ENCODE measurements around the gene ATP10A.

Gene ATP10A

GRCh38 chr15:25727116-25727515, 136.0 kb downstream of the ATP10A start:
- Histone ChIP-seq H3K36me3 (ENCODE audit: control insufficient read depth in 1 of 2, insufficient read depth in 2 of 2, low read length in 2 of 2) (peaks cover 0 to 2% of the 10 kb centered on the region in 2 donors), H3K4me3 (ENCODE audit: low read depth in 1 of 2, low read length in 2 of 2) (no peak overlapping the region), H3K4me1 (ENCODE audit: control insufficient read depth in 1 of 2, insufficient read depth in 2 of 2, low read length in 2 of 2) (no peaks in the 10 kb centered on the region), H3K27me3 (ENCODE audit: control insufficient read depth in 1 of 2, insufficient read depth in 2 of 2, low read length in 2 of 2) (no peaks in the 10 kb centered on the region), H3K9ac (ENCODE audit: low read depth in 1 of 2, low read length in 2 of 2) (no peak overlapping the region), H3K27ac (ENCODE audit: low read depth, low read length) (no peak overlapping the region), H3K9me3 (ENCODE audit: control insufficient read depth in 1 of 2, low read length in 2 of 2) (peaks cover 7 to 12% of the 10 kb centered on the region in 2 donors)

GRCh38 chr15:25725758-25726157, 137.4 kb downstream of the ATP10A start:
- H3K27me3 ChIP-seq (ENCODE audit: control insufficient read depth in 1 of 2, insufficient read depth in 2 of 2, low read length in 2 of 2), result no peaks in the 10 kb centered on the region
- peaks cover 0 to 2% of the 10 kb centered on the region in 2 donors for H3K36me3 ChIP-seq (ENCODE audit: control insufficient read depth in 1 of 2, insufficient read depth in 2 of 2, low read length in 2 of 2)
- no peak overlapping the region for H3K4me3 ChIP-seq (ENCODE audit: low read depth in 1 of 2, low read length in 2 of 2)
- peaks cover 4 to 19% of the 10 kb centered on the region in 2 donors for H3K9me3 ChIP-seq (ENCODE audit: control insufficient read depth in 1 of 2, low read length in 2 of 2)
- H3K4me1 ChIP-seq (ENCODE audit: control insufficient read depth in 1 of 2, insufficient read depth in 2 of 2, low read length in 2 of 2), result no peaks in the 10 kb centered on the region
- no peak overlapping the region for H3K9ac ChIP-seq (ENCODE audit: low read depth in 1 of 2, low read length in 2 of 2)
- H3K27ac ChIP-seq (ENCODE audit: low read depth, low read length), result no peak overlapping the region

DNA sequence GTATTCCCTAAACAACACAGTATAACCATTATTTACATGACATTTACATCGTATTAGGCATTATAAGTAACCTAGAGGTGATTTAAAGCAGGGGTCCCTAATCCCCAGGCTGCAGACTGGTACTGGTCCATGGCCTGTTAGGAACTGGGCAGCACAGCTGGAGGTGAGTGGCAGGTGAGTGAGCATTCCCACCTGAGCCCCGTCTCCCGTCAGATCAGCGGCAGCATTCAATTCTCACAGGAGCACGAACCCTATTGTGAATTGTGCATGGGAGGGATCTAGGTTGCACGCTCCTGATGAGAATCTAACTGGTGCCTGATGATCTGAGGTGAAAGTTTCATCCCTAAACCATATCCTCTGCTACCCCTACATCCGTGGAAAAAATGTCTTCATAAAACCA, 138.2 kb downstream of the ATP10A start:
- Histone ChIP-seq H3K9me3 (ENCODE audit: control insufficient read depth in 1 of 2, low read length in 2 of 2) (peaks cover 3 to 19% of the 10 kb centered on the region in 2 donors), H3K9ac (ENCODE audit: low read depth in 1 of 2, low read length in 2 of 2) (no peak overlapping the region), H3K27me3 (ENCODE audit: control insufficient read depth in 1 of 2, insufficient read depth in 2 of 2, low read length in 2 of 2) (no peaks in the 10 kb centered on the region), H3K36me3 (ENCODE audit: control insufficient read depth in 1 of 2, insufficient read depth in 2 of 2, low read length in 2 of 2) (peaks cover 0 to 2% of the 10 kb centered on the region in 2 donors), H3K4me1 (ENCODE audit: control insufficient read depth in 1 of 2, insufficient read depth in 2 of 2, low read length in 2 of 2) (no peaks in the 10 kb centered on the region), H3K4me3 (ENCODE audit: low read depth in 1 of 2, low read length in 2 of 2) (no peak overlapping the region), H3K27ac (ENCODE audit: low read depth, low read length) (no peak overlapping the region)

GRCh38 chr15:25721605-25721955, 141.5 kb downstream of the ATP10A start:
- Histone ChIP-seq H3K27me3 (ENCODE audit: control insufficient read depth in 1 of 2, insufficient read depth in 2 of 2, low read length in 2 of 2) (no peaks in the 10 kb centered on the region), H3K36me3 (ENCODE audit: control insufficient read depth in 1 of 2, insufficient read depth in 2 of 2, low read length in 2 of 2) (peaks cover 0 to 2% of the 10 kb centered on the region in 2 donors), H3K4me1 (ENCODE audit: control insufficient read depth in 1 of 2, insufficient read depth in 2 of 2, low read length in 2 of 2) (no peaks in the 10 kb centered on the region), H3K4me3 (ENCODE audit: low read depth in 1 of 2, low read length in 2 of 2) (no peak overlapping the region), H3K9ac (ENCODE audit: low read depth in 1 of 2, low read length in 2 of 2) (no peak overlapping the region), H3K9me3 (ENCODE audit: control insufficient read depth in 1 of 2, low read length in 2 of 2) (peaks cover 12 to 13% of the 10 kb centered on the region in 2 donors), H3K27ac (ENCODE audit: low read depth, low read length) (no peak overlapping the region)

DNA sequence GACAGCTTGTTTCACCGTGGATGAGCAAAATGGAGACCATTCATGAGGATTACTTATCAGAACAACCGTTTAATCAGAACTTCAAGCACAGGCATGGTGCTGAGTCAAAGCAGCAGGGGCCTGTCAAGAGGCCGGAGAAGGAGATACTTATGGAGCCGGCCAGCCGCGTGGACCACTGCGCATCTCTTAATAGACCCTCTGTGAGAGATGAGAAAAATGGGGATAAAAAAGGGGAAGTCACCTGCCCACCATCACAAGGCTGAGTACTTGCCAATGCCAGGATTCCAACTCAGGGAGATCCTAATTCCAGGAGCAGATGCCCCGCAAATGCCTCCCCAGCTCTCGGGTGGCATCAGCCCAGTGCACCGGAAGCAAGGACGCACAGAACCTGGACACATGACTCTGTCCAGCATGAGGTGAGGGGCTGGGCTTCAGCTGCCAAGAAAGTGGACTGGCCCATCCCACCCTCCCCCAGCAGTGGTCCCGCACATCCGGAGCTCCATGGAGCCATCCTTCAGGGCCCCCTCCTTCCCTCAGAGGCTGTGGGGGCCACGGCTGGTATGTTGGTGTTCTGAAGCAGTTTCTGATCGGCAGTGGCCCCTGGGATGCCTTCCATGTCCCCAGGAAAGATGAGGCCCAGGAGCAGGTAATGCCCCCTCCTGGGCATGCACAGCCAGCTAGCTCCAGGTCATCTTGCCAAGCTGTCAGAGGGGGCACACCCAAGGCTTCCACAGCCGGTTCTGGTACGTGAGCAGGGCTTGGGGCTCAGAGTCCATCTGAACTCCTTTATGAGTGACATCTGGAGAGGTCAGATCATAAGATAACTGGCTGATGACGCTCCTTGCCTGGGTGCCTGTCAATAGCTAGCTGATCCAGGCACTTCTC, 143.8 kb downstream of the ATP10A start:
- no peak overlapping the region for H3K27ac ChIP-seq (ENCODE audit: low read depth, low read length)

DNA sequence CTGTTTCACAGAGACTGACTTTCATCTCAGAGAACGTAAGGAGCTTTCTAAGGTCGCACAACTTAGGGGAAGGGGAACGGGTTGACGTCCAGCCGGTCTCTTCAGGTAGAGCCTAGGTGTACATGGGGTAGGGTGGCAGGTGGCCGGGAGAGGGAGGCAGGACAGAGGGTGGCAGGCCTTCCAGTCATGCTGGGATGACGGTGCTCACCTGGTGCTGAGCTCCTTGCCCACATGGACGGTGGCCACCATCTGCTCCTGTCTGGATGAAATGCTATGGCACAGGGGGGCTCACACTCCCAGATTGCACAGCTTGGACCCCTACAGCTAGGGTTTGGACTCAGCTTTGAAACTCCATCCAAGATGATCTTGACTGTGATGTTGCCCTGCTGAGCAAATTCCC, 144.5 kb downstream of the ATP10A start:
- Histone ChIP-seq H3K27ac (ENCODE audit: low read depth, low read length) (no peak overlapping the region), H3K36me3 (ENCODE audit: control insufficient read depth in 1 of 2, insufficient read depth in 2 of 2, low read length in 2 of 2) (no peaks in the 10 kb centered on the region), H3K4me1 (ENCODE audit: control insufficient read depth in 1 of 2, insufficient read depth in 2 of 2, low read length in 2 of 2) (no peaks in the 10 kb centered on the region), H3K9ac (ENCODE audit: low read depth in 1 of 2, low read length in 2 of 2) (no peak overlapping the region), H3K27me3 (ENCODE audit: control insufficient read depth in 1 of 2, insufficient read depth in 2 of 2, low read length in 2 of 2) (no peaks in the 10 kb centered on the region), H3K4me3 (ENCODE audit: low read depth in 1 of 2, low read length in 2 of 2) (no peak overlapping the region), H3K9me3 (ENCODE audit: control insufficient read depth in 1 of 2, low read length in 2 of 2) (peaks cover 7 to 21% of the 10 kb centered on the region in 2 donors)

More for the DNA sequence above, 143.8 kb downstream of the ATP10A start:
- Histone ChIP-seq H3K36me3 (ENCODE audit: control insufficient read depth in 1 of 2, insufficient read depth in 2 of 2, low read length in 2 of 2) (peaks cover 0 to 2% of the 10 kb centered on the region in 2 donors), H3K4me1 (ENCODE audit: control insufficient read depth in 1 of 2, insufficient read depth in 2 of 2, low read length in 2 of 2) (no peaks in the 10 kb centered on the region), H3K4me3 (ENCODE audit: low read depth in 1 of 2, low read length in 2 of 2) (no peak overlapping the region), H3K9ac (ENCODE audit: low read depth in 1 of 2, low read length in 2 of 2) (no peak overlapping the region), H3K27me3 (ENCODE audit: control insufficient read depth in 1 of 2, insufficient read depth in 2 of 2, low read length in 2 of 2) (no peaks in the 10 kb centered on the region), H3K9me3 (ENCODE audit: control insufficient read depth in 1 of 2, low read length in 2 of 2) (peaks cover 7 to 16% of the 10 kb centered on the region in 2 donors)

GRCh38 chr15:25718169-25718536, 145.0 kb downstream of the ATP10A start:
- no peaks in the 10 kb centered on the region for H3K36me3 ChIP-seq (ENCODE audit: control insufficient read depth in 1 of 2, insufficient read depth in 2 of 2, low read length in 2 of 2)
- H3K27me3 ChIP-seq (ENCODE audit: control insufficient read depth in 1 of 2, insufficient read depth in 2 of 2, low read length in 2 of 2), result no peaks in the 10 kb centered on the region

GRCh38 chr15:25717457-25718168, 145.5 kb downstream of the ATP10A start:
- Histone ChIP-seq H3K4me1 (ENCODE audit: control insufficient read depth in 1 of 2, insufficient read depth in 2 of 2, low read length in 2 of 2) (no peaks in the 10 kb centered on the region), H3K4me3 (ENCODE audit: low read depth in 1 of 2, low read length in 2 of 2) (no peak overlapping the region), H3K9ac (ENCODE audit: low read depth in 1 of 2, low read length in 2 of 2) (no peak overlapping the region), H3K9me3 (ENCODE audit: control insufficient read depth in 1 of 2, low read length in 2 of 2) (peaks cover 11 to 22% of the 10 kb centered on the region in 2 donors), H3K36me3 (ENCODE audit: control insufficient read depth in 1 of 2, insufficient read depth in 2 of 2, low read length in 2 of 2) (no peaks in the 10 kb centered on the region), H3K27ac (ENCODE audit: low read depth, low read length) (no peak overlapping the region), H3K27me3 (ENCODE audit: control insufficient read depth in 1 of 2, insufficient read depth in 2 of 2, low read length in 2 of 2) (no peaks in the 10 kb centered on the region)

More at GRCh38 chr15:25718169-25718536, 145.0 kb downstream of the ATP10A start:
- Histone ChIP-seq H3K9ac (ENCODE audit: low read depth in 1 of 2, low read length in 2 of 2) (no peak overlapping the region), H3K4me3 (ENCODE audit: low read depth in 1 of 2, low read length in 2 of 2) (no peak overlapping the region), H3K4me1 (ENCODE audit: control insufficient read depth in 1 of 2, insufficient read depth in 2 of 2, low read length in 2 of 2) (no peaks in the 10 kb centered on the region), H3K27ac (ENCODE audit: low read depth, low read length) (no peak overlapping the region), H3K9me3 (ENCODE audit: control insufficient read depth in 1 of 2, low read length in 2 of 2) (peaks cover 7 to 22% of the 10 kb centered on the region in 2 donors)

DNA sequence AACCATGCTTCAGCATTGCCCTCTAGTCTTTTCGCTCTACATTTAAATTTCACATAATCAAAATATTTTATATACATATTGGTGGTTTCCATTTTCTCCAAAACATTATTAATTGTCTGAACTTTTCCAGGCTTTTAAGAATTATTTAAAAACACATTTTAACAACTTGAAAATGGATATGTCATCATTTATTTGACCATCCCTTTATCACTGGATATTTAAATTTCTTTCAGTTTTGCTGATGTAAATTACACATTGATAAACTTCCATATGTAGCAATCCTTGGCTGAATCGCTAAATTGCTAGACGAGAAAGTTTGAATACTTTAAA, 146.0 kb downstream of the ATP10A start:
- no peaks in the 10 kb centered on the region for H3K4me1 ChIP-seq (ENCODE audit: control insufficient read depth in 1 of 2, insufficient read depth in 2 of 2, low read length in 2 of 2)
- H3K9me3 ChIP-seq (ENCODE audit: control insufficient read depth in 1 of 2, low read length in 2 of 2), result peaks cover 12 to 22% of the 10 kb centered on the region in 2 donors
- H3K4me3 ChIP-seq (ENCODE audit: low read depth in 1 of 2, low read length in 2 of 2), result no peak overlapping the region
- H3K9ac ChIP-seq (ENCODE audit: low read depth in 1 of 2, low read length in 2 of 2), result no peak overlapping the region
- no peak overlapping the region for H3K27ac ChIP-seq (ENCODE audit: low read depth, low read length)
- H3K36me3 ChIP-seq (ENCODE audit: control insufficient read depth in 1 of 2, insufficient read depth in 2 of 2, low read length in 2 of 2), result no peaks in the 10 kb centered on the region
- no peaks in the 10 kb centered on the region for H3K27me3 ChIP-seq (ENCODE audit: control insufficient read depth in 1 of 2, insufficient read depth in 2 of 2, low read length in 2 of 2)

DNA sequence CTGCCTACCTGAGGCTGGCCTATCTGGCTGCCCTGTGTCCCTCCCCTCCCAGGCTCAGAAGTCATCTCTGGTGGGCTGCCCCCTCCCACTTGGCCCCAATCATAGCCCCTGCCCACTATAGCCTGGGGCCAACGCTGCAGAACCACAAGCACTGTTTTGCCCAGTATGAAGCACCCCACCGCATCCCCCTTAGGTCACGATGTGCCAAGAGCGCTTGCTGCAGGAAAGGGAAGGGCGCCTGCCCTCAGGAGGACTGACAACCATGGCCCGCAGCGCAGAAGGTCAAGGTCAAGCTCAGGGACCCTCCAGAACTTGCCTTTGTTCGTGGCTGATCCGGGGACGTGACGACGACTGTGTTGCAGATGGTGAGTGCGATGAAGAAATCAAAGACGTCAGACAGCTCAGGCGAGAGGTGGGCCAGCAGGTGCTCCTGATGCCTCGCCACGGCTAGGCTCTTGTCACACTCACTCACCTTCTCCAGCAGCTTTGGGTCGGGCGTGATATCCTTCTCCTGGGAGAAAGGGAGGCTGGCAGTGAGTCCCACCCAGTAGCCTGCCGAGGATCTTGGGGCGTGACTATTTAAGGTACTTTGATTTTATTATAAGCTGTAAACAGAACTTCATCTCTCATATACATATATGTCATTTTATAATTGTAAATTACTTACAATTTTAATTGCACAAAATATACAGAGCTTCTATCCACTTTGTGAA, 146.6 kb downstream of the ATP10A start:
- Histone ChIP-seq H3K9me3 (ENCODE audit: control insufficient read depth in 1 of 2, low read length in 2 of 2) (peaks cover 12 to 22% of the 10 kb centered on the region in 2 donors), H3K4me1 (ENCODE audit: control insufficient read depth in 1 of 2, insufficient read depth in 2 of 2, low read length in 2 of 2) (no peaks in the 10 kb centered on the region), H3K4me3 (ENCODE audit: low read depth in 1 of 2, low read length in 2 of 2) (no peak overlapping the region), H3K27me3 (ENCODE audit: control insufficient read depth in 1 of 2, insufficient read depth in 2 of 2, low read length in 2 of 2) (no peaks in the 10 kb centered on the region), H3K36me3 (ENCODE audit: control insufficient read depth in 1 of 2, insufficient read depth in 2 of 2, low read length in 2 of 2) (no peaks in the 10 kb centered on the region), H3K27ac (ENCODE audit: low read depth, low read length) (no peak overlapping the region), H3K9ac (ENCODE audit: low read depth in 1 of 2, low read length in 2 of 2) (no peak overlapping the region)

Data from duodenal mucosa (tissue), 2 donors.